Measurements from ENCODE around the gene GMPR. TPM values are rescaled to one million over a fixed set of nuclear protein-coding genes. Genes with fewer than 3 reads are reported as not detected.

Gene GMPR
- total RNA-seq, 1 experiment from 2014 or later = 2.0 TPM

DNA sequence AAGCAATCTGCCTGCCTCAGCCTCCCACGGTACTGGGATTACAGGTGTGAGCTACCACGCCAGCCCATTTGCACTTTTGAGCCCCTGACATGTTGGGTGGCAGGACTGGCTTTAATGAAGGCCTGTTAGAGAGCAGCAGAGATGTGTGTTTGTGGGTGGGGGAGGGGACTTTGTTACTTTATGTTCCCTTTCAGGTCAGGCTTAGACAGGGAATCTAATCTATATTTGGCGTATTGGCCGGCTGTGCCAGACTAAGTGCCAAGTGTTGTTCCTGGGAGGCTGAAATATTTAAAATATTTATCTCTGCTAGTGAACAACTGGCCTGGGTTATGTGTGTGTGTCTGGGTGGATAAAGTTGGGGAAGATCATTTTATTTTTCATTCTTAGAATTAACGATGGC is 6.1 kb downstream of the GMPR start:
- no peak overlapping the region for H2AFZ ChIP-seq
- ChIA-PET POLR2A (ENCODE audit: unreplicated experiment) (no interaction called here), CTCF (no interaction called here)
- BruUV-seq (replicated peaks) = no TSS peak
- no peaks in the 10 kb centered on the region for H3K9me2 ChIP-seq (ENCODE audit: insufficient read depth)
- TF ChIP-seq, protein P1, sequence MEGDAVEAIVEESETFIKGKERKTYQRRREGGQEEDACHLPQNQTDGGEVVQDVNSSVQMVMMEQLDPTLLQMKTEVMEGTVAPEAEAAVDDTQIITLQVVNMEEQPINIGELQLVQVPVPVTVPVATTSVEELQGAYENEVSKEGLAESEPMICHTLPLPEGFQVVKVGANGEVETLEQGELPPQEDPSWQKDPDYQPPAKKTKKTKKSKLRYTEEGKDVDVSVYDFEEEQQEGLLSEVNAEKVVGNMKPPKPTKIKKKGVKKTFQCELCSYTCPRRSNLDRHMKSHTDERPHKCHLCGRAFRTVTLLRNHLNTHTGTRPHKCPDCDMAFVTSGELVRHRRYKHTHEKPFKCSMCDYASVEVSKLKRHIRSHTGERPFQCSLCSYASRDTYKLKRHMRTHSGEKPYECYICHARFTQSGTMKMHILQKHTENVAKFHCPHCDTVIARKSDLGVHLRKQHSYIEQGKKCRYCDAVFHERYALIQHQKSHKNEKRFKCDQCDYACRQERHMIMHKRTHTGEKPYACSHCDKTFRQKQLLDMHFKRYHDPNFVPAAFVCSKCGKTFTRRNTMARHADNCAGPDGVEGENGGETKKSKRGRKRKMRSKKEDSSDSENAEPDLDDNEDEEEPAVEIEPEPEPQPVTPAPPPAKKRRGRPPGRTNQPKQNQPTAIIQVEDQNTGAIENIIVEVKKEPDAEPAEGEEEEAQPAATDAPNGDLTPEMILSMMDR (conservative IDR thresholded peaks at IDR 0.05) = no peak
- no peak for TF ChIP-seq EZH2 (IDR thresholded peaks at IDR 0.05; ENCODE audit: low read depth)
- no peaks in the 10 kb centered on the region for H3F3A ChIP-seq (ENCODE audit: insufficient read depth, low read depth)
- H3K27me3 ChIP-seq (ENCODE audit: insufficient read depth, low read depth) = peaks cover 37% of the 10 kb centered on the region
- H3K79me2 ChIP-seq (ENCODE audit: low read depth) = no peaks in the 10 kb centered on the region
- no peak overlapping the region for H3K4me2 ChIP-seq
- H3K9me3 ChIP-seq (ENCODE audit: insufficient read depth, low read depth) = no peaks in the 10 kb centered on the region
- no peaks in the 10 kb centered on the region for H4K20me1 ChIP-seq (ENCODE audit: insufficient read depth)
- no peak for DNase-seq
- H3K4me1 ChIP-seq (replicated peaks; ENCODE audit: insufficient read depth) = 0 out of 2 replicates have a peak, but pooled peaks cover under 1% of the 10 kb centered on the region
- no peak overlapping the region for H3K4me3 ChIP-seq
- no peaks in the 10 kb centered on the region for H3K36me3 ChIP-seq (ENCODE audit: low read depth)
- H3K27ac ChIP-seq = no peak overlapping the region
- intact Hi-C loops (cut with micrococcal nuclease; ENCODE audit: unreplicated experiment) = no loop called here

DNA sequence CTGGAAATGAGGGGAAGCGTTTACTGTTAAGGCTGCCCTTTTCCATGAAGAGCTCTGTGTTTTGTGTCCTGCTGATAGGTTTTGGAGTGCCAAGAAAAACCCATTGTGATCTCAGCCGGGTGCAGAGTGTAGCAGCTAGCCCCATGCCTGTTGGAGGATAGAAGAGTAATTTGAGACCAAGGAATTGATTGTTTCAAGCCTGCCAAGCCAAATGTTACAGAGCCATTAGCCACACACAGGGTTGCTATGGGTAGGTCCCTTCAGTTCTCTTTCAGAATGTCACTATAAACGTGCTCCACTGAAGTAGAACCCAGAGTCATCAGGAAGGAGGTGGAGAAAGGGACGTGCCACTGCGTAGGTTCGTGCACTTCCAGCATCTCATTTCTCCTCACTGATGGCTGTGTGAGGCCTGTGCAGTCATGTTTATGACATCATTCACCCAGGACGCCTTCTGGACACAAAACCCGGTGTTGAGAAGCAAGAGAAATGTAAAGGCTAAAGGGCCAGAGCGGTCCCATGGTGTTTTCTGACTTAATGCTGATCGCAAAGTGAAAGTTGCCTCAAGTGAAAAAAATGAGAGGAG is 6.6 kb downstream of the GMPR start:
- POLR2A ChIA-PET (ENCODE audit: unreplicated experiment) = no interaction called here
- no peak for TF ChIP-seq EZH2 (IDR thresholded peaks at IDR 0.05; ENCODE audit: low read depth)
- TF ChIP-seq, protein P1 (conservative IDR thresholded peaks at IDR 0.05) = no peak
- H3K9me2 ChIP-seq (ENCODE audit: insufficient read depth) = no peaks in the 10 kb centered on the region
- H3K27me3 ChIP-seq (ENCODE audit: insufficient read depth, low read depth) = peaks cover 35% of the 10 kb centered on the region
- no peak overlapping the region for H3K4me3 ChIP-seq
- no peaks in the 10 kb centered on the region for H3F3A ChIP-seq (ENCODE audit: insufficient read depth, low read depth)
- BruUV-seq (replicated peaks) = no TSS peak
- H3K9me3 ChIP-seq (ENCODE audit: insufficient read depth, low read depth) = no peaks in the 10 kb centered on the region
- H4K20me1 ChIP-seq (ENCODE audit: insufficient read depth) = no peaks in the 10 kb centered on the region
- no peak overlapping the region for H2AFZ ChIP-seq
- no peaks in the 10 kb centered on the region for H3K79me2 ChIP-seq (ENCODE audit: low read depth)
- no peak for DNase-seq
- H3K4me1 ChIP-seq (replicated peaks; ENCODE audit: insufficient read depth) = no peaks in the 10 kb centered on the region
- no peak overlapping the region for H3K27ac ChIP-seq
- H3K4me2 ChIP-seq = no peak overlapping the region
- no peaks in the 10 kb centered on the region for H3K36me3 ChIP-seq (ENCODE audit: low read depth)
- CTCF ChIA-PET = no interaction called here
- intact Hi-C loops (cut with micrococcal nuclease; ENCODE audit: unreplicated experiment) = no loop called here

DNA sequence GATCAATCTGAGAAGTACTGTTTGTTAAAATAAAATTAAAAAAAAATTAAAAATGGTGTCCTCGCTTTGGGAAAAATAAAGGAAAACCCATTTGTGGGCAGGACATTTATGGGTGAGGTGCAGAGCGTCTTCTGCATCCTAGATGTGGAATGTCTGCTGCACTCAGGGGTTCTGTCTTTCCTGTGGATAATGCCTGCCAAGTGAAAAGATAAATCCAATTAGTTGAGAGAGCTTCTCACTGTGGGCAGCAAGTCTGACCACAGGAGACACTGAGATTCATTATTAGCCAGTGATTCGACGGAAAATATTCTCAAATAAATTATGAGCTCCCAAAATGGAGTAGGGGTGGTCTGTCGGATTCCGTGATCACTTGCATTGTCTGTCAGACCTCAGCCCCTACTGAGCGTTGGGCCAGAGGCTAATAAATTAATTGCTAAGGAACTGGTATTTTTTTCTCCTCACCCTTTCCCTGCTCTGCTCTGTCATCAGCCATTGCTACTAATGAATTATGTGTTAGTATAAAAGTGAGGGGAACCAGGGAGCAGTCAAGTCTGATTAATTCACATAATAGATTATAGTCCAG is 10.0 kb downstream of the GMPR start:
- ChIA-PET CTCF (interaction anchor here (1.0 kb wide), 1 partner anchor 8 kb away, joined by 3 read pairs; no protein-coding TSS in a partner anchor), POLR2A (ENCODE audit: unreplicated experiment) (interaction anchor here (0.7 kb wide), 1 partner anchor 1348 kb away, joined by 5 read pairs; no protein-coding TSS in a partner anchor)
- Histone ChIP-seq H3K9me2 (ENCODE audit: insufficient read depth) (no peaks in the 10 kb centered on the region), H3K36me3 (ENCODE audit: low read depth) (no peaks in the 10 kb centered on the region), H3K27ac (no peak overlapping the region), H3K4me2 (no peak overlapping the region), H3K27me3 (ENCODE audit: insufficient read depth, low read depth) (peaks cover 38% of the 10 kb centered on the region), H3K4me3 (no peak overlapping the region), H2AFZ (no peak overlapping the region), H3K4me1 (replicated peaks; ENCODE audit: insufficient read depth) (no peaks in the 10 kb centered on the region), H3K79me2 (ENCODE audit: low read depth) (no peaks in the 10 kb centered on the region), H4K20me1 (ENCODE audit: insufficient read depth) (no peaks in the 10 kb centered on the region), H3K9me3 (ENCODE audit: insufficient read depth, low read depth) (no peaks in the 10 kb centered on the region), H3F3A (ENCODE audit: insufficient read depth, low read depth) (no peaks in the 10 kb centered on the region)
- TF ChIP-seq, protein P1 (conservative IDR thresholded peaks at IDR 0.05) = no peak
- TF ChIP-seq EZH2 (IDR thresholded peaks at IDR 0.05; ENCODE audit: low read depth) = no peak
- no TSS peak for BruUV-seq (replicated peaks)
- DNase-seq = no peak
- intact Hi-C loops (cut with micrococcal nuclease; ENCODE audit: unreplicated experiment) = no loop called here

Measured in PC-9 (cell line).